DOHH2 (cell line): ENCODE data around the gene PXK.
"Not testable (repeated sequence)": the region's sequence is repeated elsewhere in the genome, so short reads cannot be mapped to it uniquely, and the experiment has no call there.

Source experiments
- H3F3A ChIP-seq: fragments of 200-600 bp; sonication (generic), shearing (Covaris generic); 2 replicates; pipeline ENCODE4 v1.6.0; 2016; ENCODE audit warnings: antibody characterized with exemption, mild to moderate bottlenecking; ENCODE audit not compliant: control insufficient read depth, insufficient read depth
- H3K27ac ChIP-seq: fragments of 200-600 bp; sonication (generic); 2 replicates; pipeline ENCODE4 v1.5.1; 2014; ENCODE audit warnings: low read depth, mild to moderate bottlenecking, low read length, moderate library complexity
- H3K27me3 ChIP-seq: fragments of 200-600 bp; sonication (generic); 2 replicates; pipeline ENCODE4 v1.6.1; 2014; ENCODE audit warnings: mild to moderate bottlenecking, low read length, mixed read lengths; ENCODE audit not compliant: control insufficient read depth
- H3K36me3 ChIP-seq: fragments of 200-600 bp; sonication (generic); 2 replicates; pipeline ENCODE4 v1.6.1; 2014; ENCODE audit warnings: mild to moderate bottlenecking, low read length, moderate library complexity, mixed read lengths; ENCODE audit not compliant: control insufficient read depth
- H3K4me1 ChIP-seq: fragments of 200-600 bp; sonication (generic); 2 replicates; pipeline ENCODE4 v1.6.1; 2014; ENCODE audit warnings: mild to moderate bottlenecking, low read length, mixed read lengths; ENCODE audit not compliant: control insufficient read depth
- H3K4me2 ChIP-seq: fragments of 200-600 bp; sonication (generic); 2 replicates; pipeline ENCODE4 v1.6.0; 2014; ENCODE audit warnings: mild to moderate bottlenecking, low read length, moderate library complexity
- H3K4me3 ChIP-seq: fragments of 200-600 bp; sonication (generic); 2 replicates; pipeline ENCODE4 v1.5.1; 2014; ENCODE audit warnings: mild to moderate bottlenecking, low read length, mixed read lengths
- H3K79me2 ChIP-seq: fragments of 200-600 bp; sonication (generic); 2 replicates; pipeline ENCODE4 v1.6.1; 2014; ENCODE audit warnings: mild to moderate bottlenecking, low read length, mixed read lengths; ENCODE audit not compliant: control insufficient read depth
- H3K9me2 ChIP-seq: fragments of 200-600 bp; sonication (generic); replicated peaks from 2 replicates; pipeline ENCODE4 v1.6.1; 2014; ENCODE audit warnings: mild to moderate bottlenecking, low read length, mixed read lengths; ENCODE audit not compliant: control insufficient read depth
- H3K9me3 ChIP-seq: fragments of 200-600 bp; sonication (generic); 2 replicates; pipeline ENCODE4 v1.6.1; 2014; ENCODE audit warnings: antibody characterized with exemption, low read length, mixed read lengths; ENCODE audit not compliant: control insufficient read depth, insufficient read depth
- H4K20me1 ChIP-seq: fragments of 200-600 bp; sonication (generic); 2 replicates; pipeline ENCODE4 v1.6.0; 2014; ENCODE audit warnings: low read depth, mild to moderate bottlenecking, antibody characterized with exemption, low read length, moderate library complexity; ENCODE audit not compliant: control insufficient read depth, insufficient read depth
- EZH2phosphoT487 ChIP-seq: fragments of 200-600 bp; sonication (generic); IDR thresholded peaks from 2 replicates; pipeline ENCODE4 v1.6.1; 2017; ENCODE audit warnings: borderline replicate concordance, mild to moderate bottlenecking, antibody characterized with exemption, low read length, moderate library complexity, mixed read lengths
- TF ChIP-seq, protein P1 (sequence below): fragments of 200-600 bp; sonication (generic); IDR thresholded peaks from one replicate; pipeline ENCODE4 v1.5.1; 2014; ENCODE audit warnings: antibody characterized with exemption, mild to moderate bottlenecking, low read depth, low read length; ENCODE audit not compliant: poor library complexity, severe bottlenecking

Gene PXK

DNA sequence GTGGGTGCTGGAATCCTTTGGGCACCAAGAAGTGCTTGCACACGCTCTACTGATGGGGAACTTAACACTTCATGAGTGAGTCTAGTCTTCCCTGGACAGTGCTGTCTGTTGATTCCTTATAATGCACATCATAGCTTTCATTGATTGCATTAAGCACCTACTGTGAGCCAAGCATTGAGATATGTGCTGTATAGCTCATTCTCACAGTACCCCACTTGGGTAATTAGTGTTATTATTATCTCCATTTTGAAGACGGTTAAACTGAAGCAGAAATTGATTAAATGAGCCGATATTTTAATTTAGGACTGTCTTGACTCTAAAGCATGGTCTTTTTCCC lies 101.4 kb downstream of the PXK start:
- Histone ChIP-seq H4K20me1 (peaks cover 3% of the 10 kb centered on the region; the same call in 1 of the 2 replicates), H3F3A (peaks cover 17% of the 10 kb centered on the region), H3K4me2 (peak overlapping the region; percentile 75), H3K9me3 (no peaks in the 10 kb centered on the region), H3K27me3 (no peaks in the 10 kb centered on the region), H3K36me3 (peaks cover 33% of the 10 kb centered on the region), H3K79me2 (peaks cover 26% of the 10 kb centered on the region), H3K4me1 (peaks cover 24% of the 10 kb centered on the region), H3K9me2 (no peaks in the 10 kb centered on the region), H3K4me3 (peak overlapping the region; percentile 98), H3K27ac (no peak overlapping the region)
- TF ChIP-seq EZH2phosphoT487, result no peak
- TF ChIP-seq, protein P1, sequence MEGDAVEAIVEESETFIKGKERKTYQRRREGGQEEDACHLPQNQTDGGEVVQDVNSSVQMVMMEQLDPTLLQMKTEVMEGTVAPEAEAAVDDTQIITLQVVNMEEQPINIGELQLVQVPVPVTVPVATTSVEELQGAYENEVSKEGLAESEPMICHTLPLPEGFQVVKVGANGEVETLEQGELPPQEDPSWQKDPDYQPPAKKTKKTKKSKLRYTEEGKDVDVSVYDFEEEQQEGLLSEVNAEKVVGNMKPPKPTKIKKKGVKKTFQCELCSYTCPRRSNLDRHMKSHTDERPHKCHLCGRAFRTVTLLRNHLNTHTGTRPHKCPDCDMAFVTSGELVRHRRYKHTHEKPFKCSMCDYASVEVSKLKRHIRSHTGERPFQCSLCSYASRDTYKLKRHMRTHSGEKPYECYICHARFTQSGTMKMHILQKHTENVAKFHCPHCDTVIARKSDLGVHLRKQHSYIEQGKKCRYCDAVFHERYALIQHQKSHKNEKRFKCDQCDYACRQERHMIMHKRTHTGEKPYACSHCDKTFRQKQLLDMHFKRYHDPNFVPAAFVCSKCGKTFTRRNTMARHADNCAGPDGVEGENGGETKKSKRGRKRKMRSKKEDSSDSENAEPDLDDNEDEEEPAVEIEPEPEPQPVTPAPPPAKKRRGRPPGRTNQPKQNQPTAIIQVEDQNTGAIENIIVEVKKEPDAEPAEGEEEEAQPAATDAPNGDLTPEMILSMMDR, result no peak

DNA sequence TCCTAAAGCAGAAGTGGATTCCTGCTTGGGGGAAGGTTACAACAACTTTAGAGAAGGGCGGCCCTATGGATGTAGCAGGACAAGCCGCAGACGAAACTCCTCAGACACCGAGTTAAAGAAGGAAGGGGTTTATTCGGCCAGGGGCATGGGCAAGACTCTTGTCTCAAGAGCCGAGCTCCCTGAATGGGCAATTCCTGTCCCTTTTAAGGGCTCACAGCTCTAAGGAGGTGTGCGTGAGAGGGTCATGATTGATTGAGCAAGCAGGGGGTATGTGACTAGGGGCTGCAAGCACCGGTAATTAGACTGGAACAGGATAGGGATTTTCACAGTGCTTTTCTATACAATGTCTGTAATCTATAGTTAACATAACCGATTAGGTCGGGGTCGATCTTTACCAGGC lies 101.8 kb downstream of the PXK start:
- no peaks in the 10 kb centered on the region for H3K27me3 ChIP-seq
- H3K79me2 ChIP-seq, result peaks cover 26% of the 10 kb centered on the region
- peak overlapping the region; percentile 98 for H3K4me3 ChIP-seq
- no peaks in the 10 kb centered on the region for H3K9me3 ChIP-seq
- H4K20me1 ChIP-seq, result peaks cover 3% of the 10 kb centered on the region; the same call in 1 of the 2 replicates
- peaks cover 20% of the 10 kb centered on the region for H3K4me1 ChIP-seq
- H3K36me3 ChIP-seq, result peaks cover 29% of the 10 kb centered on the region
- no peaks in the 10 kb centered on the region for H3K9me2 ChIP-seq
- peak overlapping the region; percentile 75 for H3K4me2 ChIP-seq
- H3K27ac ChIP-seq, result no peak overlapping the region
- peaks cover 13% of the 10 kb centered on the region for H3F3A ChIP-seq
- no peak for TF ChIP-seq EZH2phosphoT487
- TF ChIP-seq, protein P1, result no peak

DNA sequence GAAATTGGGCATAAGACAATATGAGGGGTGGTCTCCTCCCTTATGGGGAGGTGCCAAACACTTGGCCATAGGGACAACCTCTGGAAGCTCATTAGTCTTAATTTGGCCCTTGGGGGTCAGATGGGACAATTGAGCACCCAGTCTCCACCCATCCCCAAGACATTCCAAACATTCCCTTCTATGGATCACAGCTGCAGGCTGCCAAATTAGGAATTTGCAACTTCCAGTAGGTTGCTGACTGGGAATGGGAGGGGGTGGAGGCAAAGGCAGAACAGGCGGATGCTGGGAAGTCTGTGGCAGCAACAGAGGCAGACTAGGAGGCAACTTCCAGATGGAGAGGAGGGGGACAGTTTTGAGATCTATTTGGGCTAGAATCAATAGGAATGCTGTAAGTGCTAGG lies 102.3 kb downstream of the PXK start:
- Histone ChIP-seq H3K9me3 (no peaks in the 10 kb centered on the region), H3K9me2 (no peaks in the 10 kb centered on the region), H4K20me1 (peaks cover 3% of the 10 kb centered on the region; the same call in 1 of the 2 replicates), H3K27ac (no peak overlapping the region), H3K4me3 (no peak overlapping the region), H3K27me3 (no peaks in the 10 kb centered on the region), H3K36me3 (peaks cover 24% of the 10 kb centered on the region), H3K79me2 (peaks cover 26% of the 10 kb centered on the region), H3K4me1 (peaks cover 17% of the 10 kb centered on the region), H3F3A (peaks cover 9% of the 10 kb centered on the region), H3K4me2 (no peak overlapping the region)
- TF ChIP-seq EZH2phosphoT487, result no peak
- TF ChIP-seq, protein P1, result no peak

DNA sequence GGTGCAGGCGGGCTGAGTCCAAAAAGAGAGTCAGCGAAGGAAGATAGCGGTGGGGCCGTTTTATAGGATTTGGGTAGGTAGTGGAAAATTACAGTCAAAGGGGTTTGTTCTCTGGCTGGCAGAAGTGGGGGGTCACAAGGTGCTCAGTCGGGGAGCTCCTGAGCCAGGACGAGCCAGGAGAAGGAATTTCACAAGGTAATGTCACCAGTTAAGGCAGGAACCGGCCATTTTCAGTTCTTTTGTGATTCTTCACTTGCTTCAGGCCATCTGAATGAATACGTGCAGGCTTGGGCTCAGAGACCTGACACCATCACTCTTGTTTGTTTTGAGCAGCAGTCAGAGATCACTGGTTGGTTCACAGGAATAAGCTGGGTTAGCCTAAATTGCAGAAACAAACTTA lies 104.6 kb downstream of the PXK start:
- H3K9me3 ChIP-seq, H3K4me3 ChIP-seq, H3F3A ChIP-seq, H3K36me3 ChIP-seq, H3K27ac ChIP-seq, H3K27me3 ChIP-seq, H4K20me1 ChIP-seq, H3K4me2 ChIP-seq, H3K9me2 ChIP-seq: not testable (repeated sequence)
- peaks cover 13% of the 10 kb centered on the region for H3K4me1 ChIP-seq
- peaks cover 13% of the 10 kb centered on the region for H3K79me2 ChIP-seq

DNA sequence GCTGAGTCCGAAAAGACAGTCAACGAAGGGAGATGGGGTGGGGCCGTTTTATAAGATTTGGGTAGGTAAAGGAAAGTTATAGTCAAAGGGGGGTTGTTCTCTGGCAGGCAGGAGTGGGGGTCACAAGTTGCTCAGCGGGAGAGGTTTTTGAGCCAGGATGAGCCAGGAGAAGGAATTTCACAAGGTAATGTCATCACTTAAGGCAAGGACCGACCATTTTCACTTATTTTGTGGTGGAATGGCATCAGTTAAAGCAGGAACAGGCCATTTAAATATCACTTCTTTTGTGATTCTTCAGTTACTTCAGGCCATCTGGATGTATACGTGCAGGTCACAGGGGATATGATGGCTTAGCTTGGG lies 108.3 kb downstream of the PXK start:
- H3K4me1 ChIP-seq, H3K4me3 ChIP-seq, H4K20me1 ChIP-seq, H3K79me2 ChIP-seq, H3K9me3 ChIP-seq, H3K36me3 ChIP-seq, H3K4me2 ChIP-seq, H3F3A ChIP-seq, H3K9me2 ChIP-seq, H3K27ac ChIP-seq, H3K27me3 ChIP-seq: not testable (repeated sequence)
